Stimulated activated CD8-positive, alpha-beta memory T cell treated with anti-CD3 and anti-CD28 coated beads, Interleukin-7, amount 100 ng/mL, for 4 hours (primary cell): ENCODE results near the gene SCAMP5.

ENCODE experiments used
- DNase-seq, 2 donors: peaks; one replicate each; pipeline ENCODE4 v3.0.0-alpha.2; 2020; ENCODE audit warnings: low read depth in 2 of 2

SCAMP5 gene

DNA sequence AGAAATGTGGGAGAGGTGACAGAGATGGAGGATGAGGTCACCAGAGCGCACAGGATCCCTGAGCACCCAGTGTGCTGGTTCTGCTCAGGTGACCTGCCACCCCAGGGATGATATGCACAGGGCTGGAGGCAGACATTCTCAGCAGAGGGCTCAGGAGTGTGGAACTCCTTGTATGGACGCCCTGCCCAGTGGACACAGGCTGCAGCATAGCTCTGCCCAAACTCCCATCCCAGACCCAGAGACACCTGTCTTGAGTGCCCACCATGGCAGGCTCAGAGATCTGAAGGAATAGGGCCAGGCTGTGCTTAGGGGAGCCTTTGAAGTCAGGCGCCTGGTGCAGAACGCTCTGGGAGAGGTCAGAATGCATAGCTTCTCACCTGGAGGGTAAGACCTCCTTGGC is 75.3 kb downstream of the SCAMP5 start:
- no peak for DNase-seq
